HG03520 (cell line): ENCODE data around the gene GPC1.
"Not testable (repeated sequence)": the region's sequence is repeated elsewhere in the genome, so short reads cannot be mapped to it uniquely, and the experiment has no call there.

Experiments used
- ATAC-seq: cut with Tn5 transposase; IDR thresholded peaks from one replicate; pipeline ENCODE4 v1.9.1; 2021; ENCODE audit warnings: mild to moderate bottlenecking, moderate library complexity; ENCODE audit not compliant: unreplicated experiment

GPC1 gene

DNA sequence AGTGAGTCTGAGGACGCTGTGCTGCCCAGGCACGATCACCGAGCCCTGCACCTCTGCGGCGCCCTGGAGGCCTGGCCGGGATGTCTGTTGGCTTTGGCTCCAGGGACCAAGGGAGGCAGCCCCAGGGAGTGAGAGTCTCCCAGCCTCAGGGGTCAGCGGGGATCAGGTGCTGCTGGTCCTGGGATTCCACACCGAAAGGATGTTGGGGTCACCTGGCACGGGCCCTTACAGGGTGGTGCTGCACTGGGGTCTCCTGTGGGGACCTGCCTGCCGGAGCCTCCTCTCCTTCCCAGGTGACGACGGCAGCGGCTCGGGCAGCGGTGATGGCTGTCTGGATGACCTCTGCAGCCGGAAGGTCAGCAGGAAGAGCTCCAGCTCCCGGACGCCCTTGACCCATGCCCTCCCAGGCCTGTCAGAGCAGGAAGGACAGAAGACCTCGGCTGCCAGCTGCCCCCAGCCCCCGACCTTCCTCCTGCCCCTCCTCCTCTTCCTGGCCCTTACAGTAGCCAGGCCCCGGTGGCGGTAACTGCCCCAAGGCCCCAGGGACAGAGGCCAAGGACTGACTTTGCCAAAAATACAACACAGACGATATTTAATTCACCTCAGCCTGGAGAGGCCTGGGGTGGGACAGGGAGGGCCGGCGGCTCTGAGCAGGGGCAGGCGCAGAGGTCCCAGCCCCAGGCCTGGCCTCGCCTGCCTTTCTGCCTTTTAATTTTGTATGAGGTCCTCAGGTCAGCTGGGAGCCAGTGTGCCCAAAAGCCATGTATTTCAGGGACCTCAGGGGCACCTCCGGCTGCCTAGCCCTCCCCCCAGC lies 30.5 kb downstream of the GPC1 start:
- no peak for ATAC-seq

DNA sequence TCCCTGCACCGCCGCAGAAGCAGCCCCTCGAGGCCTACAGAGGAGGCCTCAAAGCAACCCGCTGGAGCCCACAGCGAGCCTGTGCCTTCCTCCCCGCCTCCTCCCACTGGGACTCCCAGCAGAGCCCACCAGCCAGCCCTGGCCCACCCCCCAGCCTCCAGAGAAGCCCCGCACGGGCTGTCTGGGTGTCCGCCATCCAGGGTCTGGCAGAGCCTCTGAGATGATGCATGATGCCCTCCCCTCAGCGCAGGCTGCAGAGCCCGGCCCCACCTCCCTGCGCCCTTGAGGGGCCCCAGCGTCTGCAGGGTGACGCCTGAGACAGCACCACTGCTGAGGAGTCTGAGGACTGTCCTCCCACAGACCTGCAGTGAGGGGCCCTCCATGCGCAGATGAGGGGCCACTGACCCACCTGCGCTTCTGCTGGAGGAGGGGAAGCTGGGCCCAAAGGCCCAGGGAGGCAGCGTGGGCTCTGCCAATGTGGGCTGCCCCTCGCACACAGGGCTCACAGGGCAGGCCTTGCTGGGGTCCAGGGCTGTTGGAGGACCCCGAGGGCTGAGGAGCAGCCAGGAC lies 31.2 kb downstream of the GPC1 start:
- ATAC-seq: no peak

DNA sequence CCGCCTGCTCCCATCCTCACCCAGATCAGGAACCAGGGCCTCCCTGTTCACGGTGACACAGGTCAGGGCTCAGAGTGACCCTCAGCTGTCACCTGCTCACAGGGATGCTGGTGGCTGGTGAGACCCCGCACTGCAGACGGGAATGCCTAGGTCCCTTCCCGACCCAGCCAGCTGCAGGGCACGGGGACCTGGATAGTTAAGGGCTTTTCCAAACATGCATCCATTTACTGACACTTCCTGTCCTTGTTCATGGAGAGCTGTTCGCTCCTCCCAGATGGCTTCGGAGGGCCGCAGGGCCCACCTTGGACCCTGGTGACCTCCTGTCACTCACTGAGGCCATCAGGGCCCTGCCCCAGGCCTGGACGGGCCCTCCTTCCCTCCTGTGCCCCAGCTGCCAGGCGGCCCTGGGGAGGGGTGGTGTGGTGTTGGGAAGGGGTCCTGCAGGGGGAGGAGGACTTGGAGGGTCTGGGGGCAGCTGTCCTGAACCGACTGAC lies 31.7 kb downstream of the GPC1 start:
- ATAC-seq: no peak

DNA sequence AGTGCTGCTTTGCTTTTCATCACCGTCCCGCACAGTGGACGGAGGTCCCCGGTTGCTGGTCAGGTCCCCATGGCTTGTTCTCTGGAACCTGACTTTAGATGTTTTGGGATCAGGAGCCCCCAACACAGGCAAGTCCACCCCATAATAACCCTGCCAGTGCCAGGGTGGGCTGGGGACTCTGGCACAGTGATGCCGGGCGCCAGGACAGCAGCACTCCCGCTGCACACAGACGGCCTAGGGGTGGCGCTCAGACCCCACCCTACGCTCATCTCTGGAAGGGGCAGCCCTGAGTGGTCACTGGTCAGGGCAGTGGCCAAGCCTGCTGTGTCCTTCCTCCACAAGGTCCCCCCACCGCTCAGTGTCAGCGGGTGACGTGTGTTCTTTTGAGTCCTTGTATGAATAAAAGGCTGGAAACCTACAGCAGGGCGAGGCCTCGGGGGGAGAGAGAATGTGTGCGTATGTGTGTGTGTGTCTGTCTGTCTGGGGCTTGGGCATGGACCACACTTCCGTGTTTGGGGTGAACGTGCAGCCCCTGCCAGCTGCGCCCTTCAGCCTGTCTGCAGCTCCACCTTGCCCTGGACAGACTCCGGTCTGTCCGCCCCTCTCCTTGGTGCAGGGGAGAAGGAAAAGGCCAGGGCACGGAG lies 32.3 kb downstream of the GPC1 start:
- no peak for ATAC-seq

DNA sequence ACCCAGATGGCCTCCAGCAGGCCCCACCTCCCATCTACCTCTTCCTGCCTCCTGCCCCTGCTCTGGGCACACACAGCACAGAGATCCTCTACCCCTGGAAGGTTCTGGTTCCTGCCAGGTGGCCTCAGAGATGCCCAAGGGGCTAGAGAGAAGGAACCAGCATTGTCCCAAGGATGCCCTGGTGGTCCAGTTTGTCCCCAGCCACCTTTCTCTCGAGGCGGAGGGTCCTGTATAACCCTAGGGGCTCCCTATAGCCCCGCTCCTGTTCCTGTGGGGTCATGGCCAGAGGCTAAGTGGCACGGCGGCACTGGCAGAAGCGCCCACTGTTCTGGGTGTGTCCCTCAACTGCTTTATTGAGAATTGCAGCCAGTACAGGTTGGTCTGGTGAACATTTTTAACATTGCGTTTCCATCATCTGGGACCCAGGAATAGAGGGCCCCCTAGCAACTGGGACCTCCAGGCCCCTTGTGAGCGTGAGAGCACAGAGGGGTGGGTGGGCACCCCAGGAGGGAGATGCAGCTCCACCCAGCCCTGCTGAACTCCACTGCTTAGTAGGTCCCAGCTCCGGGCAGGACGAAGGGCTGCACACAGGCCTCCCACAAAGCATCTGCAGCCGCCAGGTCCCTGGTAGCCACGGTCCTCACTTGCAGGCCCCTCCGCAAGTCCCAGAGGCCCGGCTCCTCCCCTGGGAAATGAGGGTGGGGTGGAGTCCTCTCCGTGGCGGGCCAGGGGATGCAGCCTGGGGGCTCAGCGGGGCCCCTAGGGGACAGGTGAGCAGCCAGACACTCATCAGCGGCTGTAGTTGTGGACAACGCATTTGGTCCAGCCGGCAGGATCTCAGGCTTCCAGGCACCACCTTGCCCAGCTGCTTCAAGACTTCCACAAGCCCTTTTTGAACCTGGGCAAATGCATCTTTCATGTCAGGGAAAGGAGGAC lies 33.1 kb downstream of the GPC1 start:
- no peak for ATAC-seq

DNA sequence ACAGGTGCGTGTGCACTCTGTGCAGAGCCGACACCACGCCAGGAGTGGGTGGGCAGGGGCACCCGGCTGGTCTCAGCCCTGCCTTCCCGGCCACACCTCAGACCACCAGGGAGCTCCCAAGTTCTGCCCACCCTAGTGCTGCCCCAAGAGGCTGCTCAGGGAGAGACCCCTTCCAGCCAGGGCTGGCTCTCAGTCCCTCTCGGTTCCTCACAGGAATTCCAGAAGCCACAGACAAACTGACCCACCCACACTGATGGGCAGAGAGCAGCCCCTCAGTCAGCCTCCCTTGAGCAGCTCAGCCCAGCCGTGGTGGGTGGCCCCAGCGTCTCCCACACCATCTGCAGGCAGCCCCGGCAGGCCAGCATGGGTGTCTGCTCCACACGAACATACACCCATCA lies 33.8 kb downstream of the GPC1 start:
- no peak for ATAC-seq

DNA sequence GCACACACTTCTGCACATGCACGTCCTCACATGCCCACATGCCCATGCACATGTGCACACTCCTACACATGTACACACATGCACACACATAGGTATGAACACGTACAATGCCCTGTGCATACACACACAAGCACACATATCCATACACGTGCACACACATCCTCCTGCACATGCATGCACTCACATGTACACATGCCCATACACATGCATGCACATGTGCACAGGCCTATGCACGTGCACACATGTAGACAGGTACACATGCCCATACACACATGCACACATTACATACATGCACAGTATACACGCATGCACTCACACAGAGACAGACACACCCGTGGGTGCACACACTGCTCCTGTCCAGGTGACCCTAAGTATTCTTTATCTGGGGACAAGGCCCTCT lies 34.3 kb downstream of the GPC1 start:
- no peak for ATAC-seq

DNA sequence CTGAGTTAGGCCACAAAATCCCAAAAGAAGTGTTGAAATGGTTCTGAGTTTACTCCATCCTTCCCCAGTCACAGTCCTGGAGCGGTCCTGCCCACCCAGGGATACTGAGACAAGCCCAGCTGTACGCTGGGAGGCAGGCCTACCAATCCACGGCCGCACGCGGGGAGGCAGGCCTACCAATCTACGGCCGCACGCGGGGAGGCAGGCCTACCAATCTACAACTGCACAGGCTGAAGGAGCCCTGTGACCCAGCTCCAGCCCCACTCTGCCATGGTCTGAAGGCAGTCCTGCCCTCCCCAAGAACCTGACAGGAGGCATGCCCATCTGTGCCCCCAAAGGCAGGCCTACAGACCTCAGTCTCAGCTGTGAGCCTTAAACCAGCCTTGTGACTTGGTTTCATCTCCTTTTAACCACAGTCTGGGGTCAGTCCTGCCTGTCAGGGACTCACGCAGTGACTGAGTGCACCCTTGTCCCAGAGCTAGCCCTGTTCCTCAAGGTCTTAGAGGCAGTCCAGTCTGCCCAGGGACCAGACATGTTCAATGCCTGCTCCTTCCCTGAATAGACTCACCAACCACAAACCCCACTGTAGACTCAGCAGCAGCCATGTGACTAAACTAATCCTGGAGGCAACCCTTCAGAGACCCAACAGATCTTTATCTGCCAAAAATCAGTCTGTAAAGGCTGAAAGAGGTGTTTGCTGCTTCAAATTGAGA lies 36.8 kb downstream of the GPC1 start:
- no peak for ATAC-seq

DNA sequence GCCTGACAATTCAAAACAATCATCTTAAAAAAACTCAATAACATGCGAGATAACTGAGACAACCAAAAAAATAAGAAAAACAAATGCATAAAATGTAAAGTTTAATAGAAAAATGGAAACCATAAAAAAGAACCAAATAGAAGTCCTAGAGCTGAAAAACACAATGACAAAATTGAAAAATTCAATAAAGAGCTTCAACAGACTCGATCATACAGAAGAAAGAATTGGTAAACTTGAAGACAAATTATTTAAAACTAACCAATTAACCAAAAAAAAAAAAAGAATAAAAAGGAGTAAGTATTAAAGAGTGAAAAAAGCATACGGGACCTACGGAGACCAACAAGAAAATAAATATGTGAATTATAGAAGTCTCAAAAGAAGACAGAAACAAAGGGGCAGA lies 37.7 kb downstream of the GPC1 start:
- ATAC-seq: no peak

DNA sequence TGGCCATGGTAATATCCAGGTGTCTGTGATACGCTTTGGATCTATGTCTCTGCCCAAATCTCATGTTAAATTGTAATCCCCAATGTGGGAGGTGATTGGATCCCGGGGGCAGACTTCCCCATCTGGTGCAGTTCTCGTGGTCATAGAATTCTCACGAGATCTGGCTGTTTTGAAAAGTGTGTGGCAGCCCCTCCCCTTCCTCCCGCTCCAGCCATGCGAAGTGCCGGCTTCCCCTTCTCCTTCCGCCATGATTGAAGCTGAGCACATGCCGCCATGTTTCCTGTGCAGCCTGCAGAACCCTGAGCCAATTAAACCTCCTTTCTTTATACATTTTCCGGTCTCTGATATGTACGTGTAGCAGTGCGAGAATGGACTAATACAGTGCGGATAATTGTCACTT lies 42.5 kb downstream of the GPC1 start:
- ATAC-seq: no peak

DNA sequence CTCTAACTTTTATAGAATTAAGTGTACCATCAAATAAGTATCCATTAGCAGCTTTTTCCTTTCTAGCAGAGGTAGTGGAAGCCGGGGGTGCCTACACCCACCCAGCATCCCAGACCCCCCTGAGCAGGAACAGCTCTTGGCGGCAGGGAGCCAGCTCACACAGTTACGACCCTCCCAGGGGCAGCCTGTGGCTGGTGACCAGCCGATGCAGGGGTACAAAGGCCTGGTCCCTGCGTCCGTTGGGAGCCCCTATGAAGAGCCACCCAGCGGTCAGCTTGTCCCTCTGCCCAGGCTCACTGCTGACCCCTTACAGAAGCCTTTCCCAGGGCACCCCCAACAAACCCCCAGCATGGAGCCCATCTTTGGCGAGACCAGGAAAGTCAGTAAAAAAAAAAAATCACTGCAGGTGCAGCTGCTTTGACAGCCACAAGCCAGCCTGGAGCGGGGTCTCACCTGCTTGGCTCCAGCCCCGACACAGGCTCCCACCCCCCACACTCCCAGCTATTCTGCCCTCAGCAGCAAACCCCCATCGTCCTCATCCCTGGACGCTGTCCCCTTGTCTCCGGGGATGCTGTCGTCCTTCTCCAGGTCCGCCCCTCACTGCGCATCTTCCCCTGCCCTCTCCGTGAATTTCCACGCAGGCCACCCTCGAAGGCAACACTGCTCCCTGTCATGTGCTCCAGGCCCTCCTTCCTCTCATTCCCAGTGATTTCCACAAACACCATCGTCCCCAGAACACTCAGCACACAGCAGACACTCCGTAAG lies 43.1 kb downstream of the GPC1 start:
- no peak for ATAC-seq

DNA sequence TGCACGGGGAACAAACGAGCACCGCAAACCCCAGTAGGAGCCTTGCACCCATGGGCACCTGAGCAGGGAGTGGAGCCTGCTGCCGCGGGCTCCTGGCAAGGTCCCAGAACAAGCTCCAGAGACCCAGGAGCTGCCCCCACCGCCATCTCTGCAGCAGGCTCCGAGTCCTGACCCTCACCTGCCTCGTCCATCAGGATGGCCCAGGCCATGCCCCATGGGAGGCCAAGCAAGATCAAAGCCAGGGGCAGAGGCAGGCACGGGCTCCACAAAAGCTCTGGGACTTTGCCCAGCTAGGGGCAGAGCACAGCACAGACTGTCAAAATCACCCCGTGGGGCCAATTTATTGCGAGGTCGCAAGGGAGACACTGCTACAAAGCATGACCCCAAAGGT lies 43.6 kb downstream of the GPC1 start:
- no peak for ATAC-seq

DNA sequence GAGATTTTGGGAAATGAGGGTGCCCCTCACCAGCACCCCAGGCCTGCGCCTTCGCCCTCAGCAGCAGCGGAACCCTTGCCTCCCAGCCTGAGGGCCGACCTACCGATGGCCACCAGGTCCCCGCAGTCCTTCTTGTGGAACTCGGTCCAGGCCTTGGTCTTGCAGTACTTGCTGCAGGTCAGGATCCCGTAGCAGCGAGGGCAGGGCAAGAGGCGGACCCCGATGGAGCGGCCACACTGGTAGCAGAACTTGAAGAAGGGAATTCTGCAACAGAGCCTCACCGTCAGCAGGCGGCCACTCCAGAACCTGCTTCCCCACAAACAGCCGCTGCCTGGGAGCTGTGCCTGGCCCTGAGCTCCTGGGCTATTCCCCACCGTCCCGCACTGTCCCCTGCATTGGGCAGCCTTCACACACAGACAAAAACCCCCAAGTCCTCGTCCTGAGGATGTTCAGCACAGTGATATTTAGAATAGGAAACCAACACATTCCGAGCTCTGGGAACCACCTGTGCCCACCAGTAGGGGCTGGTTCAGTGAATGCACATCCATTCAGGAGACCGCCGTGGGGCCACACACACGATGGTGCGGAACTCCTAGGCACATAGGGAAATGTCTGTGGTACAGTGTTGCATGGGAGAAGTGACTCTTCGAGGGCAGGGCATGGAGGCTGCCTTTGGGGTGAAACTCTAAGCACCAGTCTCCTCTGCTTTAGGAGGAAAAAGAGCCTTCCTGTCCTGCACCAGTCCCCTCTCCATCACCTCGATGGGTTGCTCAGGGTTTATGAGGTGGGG lies 45.6 kb downstream of the GPC1 start:
- ATAC-seq: no peak

DNA sequence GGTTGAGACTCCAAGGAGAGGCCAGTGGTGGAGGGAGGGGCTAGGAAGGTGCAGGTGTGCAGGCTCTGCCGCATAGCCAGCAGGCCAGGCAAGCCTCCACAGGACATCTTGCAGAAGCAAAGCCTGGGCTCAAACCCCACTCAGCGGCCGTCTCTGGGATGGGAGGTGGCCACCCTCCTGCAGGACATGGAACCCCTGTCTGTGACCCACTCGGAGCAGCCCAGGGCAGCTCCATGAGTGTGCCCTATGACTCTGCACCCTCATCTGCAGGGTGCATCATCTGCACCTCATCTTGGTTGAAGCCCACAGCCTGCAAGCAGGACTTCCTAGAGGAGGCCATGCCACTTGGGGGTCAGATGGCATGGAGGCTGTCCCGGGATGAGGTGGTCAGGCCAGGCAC lies 46.3 kb downstream of the GPC1 start:
- no peak for ATAC-seq

DNA sequence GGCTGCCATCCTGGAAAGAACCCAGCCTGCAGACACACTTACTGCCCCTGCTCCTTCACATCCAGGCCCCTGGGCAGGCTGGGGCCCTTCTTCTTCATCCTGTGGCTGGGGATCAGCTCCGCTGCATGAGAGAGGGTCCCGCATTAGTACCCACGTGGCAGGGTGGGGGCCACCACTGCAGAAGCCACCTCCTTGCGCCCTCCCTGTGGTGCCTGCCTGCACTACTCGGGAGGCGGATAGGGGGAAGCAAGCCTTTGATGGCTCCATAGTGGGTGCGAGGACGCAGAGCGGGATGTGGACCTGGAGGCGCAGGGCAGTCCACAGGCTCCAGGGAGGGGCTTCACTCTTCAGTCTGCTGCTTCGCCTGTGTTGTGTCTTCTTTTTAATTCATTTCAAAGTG lies 46.7 kb downstream of the GPC1 start:
- ATAC-seq: no peak

DNA sequence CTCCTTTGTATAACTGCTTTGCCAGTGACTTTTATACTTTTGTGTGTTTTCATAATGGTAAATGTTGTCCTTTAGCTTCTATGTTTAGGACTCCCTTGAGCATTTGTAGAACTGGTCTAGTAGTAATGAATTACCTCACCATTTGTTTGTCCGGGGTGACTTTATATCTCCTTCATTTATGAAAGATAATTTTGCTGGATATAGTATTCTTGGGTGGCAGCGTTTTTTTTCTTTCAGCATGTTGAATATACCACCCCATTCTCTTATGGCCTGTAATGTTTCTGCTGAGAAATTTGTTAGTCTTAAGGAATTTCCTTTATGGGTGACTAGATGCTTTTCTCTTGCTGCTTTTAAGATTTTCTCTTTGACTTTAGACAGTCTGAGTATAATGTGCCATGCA lies 56.0 kb downstream of the GPC1 start:
- no peak for ATAC-seq

DNA sequence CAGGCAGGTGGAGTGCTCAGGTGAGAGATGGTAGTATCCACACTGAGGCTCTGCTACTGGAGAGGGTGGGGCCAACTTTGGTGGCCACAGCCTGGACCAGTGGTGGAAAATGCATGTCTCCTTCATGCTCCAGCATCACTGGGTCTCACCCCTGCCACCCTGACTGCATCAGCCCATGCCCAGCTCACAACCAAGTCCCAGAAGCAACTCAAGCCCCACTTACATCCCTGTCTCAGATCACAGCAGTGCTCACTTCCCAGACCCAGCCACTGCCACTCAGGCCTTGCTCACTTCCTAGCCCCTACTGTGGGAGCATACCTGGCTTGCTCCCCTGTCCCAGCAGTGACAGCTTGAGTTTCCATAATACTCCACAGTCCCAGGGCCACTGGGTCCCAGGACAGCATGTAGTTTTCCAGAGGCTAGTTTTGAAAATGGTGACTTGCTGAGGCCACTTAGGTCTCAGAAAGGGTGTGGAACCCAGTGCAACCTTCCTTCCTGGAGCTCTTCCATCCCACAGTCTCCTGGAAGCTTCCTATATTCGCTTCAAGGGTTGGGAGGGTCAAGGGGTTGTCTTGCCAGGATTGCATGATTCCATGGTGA lies 58.8 kb downstream of the GPC1 start:
- no peak for ATAC-seq

DNA sequence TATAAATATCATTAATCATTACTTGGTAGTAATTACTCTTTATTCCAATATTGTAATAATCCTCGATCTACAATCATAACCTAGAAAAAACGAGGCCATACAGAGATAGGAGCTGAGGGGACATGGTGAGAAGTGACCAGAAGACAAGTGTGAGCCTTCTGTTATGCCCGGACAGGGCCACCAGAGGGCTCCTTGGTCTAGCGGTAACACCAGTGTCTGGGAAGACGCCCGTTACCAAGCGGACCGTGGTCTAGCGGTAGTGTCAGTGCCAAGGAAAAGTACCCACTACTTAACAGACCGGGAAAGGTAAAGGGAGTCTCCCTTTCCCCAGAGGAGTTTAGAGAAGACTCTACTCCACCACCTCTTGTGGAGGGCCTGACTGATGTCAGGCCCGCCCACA lies 59.5 kb downstream of the GPC1 start:
- not testable (repeated sequence) for ATAC-seq

DNA sequence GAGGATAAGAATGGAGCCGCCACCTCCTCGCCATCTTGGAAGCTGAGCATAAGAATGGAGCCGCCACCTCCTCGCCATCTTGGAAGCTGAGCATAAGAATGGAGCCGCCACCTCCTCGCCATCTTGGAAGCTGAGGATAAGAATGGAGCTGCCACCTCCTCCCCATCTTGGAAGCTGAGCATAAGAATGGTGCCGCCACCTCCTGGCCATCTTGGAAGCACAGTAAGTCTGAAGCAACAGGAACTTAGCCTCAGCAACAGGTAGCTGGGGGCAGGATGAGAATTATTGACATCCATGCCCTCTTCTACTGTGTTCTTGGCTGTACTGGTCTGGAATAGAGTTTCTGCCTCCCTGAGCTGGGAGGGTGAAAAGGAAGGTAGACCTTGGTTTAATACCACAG lies 61.6 kb downstream of the GPC1 start:
- ATAC-seq: not testable (repeated sequence)
